DOHH2 (cell line): ENCODE data around the gene SH2D5.

Experiments
- EZH2phosphoT487 ChIP-seq: fragments of 200-600 bp; sonication (generic); IDR thresholded peaks from 2 replicates; pipeline ENCODE4 v1.6.1; 2017; ENCODE audit warnings: borderline replicate concordance, mild to moderate bottlenecking, antibody characterized with exemption, low read length, moderate library complexity, mixed read lengths
- TF ChIP-seq, protein P1 (sequence below): fragments of 200-600 bp; sonication (generic); IDR thresholded peaks from one replicate; pipeline ENCODE4 v1.5.1; 2014; ENCODE audit warnings: antibody characterized with exemption, mild to moderate bottlenecking, low read depth, low read length; ENCODE audit not compliant: poor library complexity, severe bottlenecking

DNA sequence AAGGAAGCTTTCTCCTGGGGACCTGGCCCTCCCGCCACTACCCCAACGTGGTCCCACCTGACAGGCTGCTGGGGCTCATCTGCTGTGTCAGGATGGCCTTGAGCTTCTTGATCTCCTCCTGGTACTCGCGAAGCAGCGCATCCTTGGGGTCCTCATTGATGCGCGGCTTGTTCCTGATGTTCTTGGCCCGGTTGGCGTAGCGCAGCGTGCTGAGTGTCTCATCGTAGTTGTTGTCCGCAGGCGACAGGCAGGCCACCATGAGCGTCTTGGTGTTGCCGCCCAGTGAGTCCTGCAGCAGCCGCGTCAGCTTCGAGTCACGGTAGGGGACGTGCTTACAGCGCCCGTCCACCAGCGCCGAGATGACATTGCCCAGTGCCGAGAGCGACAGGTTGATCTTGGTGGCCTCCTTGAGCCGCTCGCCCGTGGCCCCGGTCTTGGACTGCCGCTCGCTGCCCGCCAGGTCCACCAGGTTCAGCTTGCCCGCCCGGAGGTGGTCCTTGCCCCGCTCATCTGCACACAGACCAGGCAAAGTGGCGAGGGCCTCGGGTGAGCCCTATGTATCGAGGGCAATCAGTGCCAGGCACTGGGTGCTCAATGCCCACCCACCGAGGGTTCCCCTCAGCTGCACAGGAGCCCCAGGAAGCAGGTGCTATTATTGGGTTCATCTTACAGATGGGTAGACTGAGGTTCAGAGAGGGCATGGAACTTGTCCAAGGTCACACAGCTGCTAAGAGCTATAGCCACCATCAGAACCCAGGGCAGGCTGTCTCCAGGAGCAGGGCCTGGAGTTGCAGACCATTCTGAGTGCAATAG lies 27.9 kb downstream of the SH2D5 start:
- TF ChIP-seq, protein P1, sequence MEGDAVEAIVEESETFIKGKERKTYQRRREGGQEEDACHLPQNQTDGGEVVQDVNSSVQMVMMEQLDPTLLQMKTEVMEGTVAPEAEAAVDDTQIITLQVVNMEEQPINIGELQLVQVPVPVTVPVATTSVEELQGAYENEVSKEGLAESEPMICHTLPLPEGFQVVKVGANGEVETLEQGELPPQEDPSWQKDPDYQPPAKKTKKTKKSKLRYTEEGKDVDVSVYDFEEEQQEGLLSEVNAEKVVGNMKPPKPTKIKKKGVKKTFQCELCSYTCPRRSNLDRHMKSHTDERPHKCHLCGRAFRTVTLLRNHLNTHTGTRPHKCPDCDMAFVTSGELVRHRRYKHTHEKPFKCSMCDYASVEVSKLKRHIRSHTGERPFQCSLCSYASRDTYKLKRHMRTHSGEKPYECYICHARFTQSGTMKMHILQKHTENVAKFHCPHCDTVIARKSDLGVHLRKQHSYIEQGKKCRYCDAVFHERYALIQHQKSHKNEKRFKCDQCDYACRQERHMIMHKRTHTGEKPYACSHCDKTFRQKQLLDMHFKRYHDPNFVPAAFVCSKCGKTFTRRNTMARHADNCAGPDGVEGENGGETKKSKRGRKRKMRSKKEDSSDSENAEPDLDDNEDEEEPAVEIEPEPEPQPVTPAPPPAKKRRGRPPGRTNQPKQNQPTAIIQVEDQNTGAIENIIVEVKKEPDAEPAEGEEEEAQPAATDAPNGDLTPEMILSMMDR: no peak
- no peak for TF ChIP-seq EZH2phosphoT487
